GM19328 (cell line): ENCODE measurements around the gene C15orf61.

ENCODE experiments used
- ATAC-seq: cut with Tn5 transposase; IDR thresholded peaks from one replicate; pipeline ENCODE4 v1.9.1; 2021; ENCODE audit warnings: mild to moderate bottlenecking, moderate library complexity; ENCODE audit not compliant: unreplicated experiment

C15orf61 gene

DNA sequence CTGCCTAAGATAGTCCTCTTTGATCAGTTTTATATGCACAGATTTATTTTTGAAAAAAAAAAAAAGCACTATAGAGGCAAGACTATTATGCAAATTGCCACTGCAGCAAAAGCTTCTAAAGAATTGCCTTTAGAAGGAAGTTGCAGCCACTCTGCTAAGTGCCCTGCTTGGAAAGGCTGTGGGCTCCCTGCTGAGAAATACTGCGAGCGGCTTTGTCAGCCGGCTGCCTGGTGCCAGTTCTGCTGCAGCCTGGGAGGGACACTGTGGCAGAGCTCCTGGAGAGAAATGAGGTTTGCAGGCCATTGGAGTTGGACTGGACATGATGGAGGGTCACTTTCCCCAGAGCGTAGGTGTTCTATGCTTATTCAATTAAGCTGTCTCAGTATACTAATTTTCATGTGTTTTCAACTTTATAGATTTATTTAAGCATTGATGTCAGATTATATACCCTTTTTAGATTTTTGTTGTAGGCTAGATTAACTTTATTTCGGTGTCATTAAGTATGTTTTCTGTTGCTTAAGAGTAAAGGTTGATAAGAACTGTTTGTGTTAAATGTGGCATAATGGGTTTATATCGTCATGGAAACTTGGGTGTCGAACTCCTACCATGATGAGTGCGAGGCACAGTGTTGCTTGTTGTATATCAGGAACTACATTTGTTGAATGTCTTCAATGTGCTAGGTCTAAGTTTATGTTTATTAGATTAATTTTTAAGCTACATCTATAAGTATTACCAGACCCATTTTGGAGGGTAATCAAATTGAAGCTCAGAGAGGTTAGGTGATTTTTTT lies 28.1 kb downstream of the C15orf61 start:
- no peak for ATAC-seq

DNA sequence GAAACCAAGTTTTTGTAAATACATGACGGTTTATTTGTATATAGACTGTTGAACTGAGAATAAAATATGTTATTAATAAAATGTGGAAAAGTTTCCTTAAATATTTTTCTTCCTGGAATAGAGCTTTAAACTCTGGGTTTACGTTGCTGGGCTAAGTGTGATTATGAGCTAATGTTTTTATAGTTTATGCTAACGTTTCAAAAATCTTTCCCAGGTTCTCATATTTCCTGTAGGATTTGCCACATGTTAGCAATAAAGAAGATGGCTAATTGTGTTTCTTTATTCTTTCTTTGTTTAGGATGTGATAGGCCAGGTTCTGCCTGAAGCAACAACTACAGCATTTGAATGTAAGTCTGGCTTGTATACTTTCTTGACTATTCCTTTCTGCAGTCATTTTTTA lies 28.8 kb downstream of the C15orf61 start:
- no peak for ATAC-seq

DNA sequence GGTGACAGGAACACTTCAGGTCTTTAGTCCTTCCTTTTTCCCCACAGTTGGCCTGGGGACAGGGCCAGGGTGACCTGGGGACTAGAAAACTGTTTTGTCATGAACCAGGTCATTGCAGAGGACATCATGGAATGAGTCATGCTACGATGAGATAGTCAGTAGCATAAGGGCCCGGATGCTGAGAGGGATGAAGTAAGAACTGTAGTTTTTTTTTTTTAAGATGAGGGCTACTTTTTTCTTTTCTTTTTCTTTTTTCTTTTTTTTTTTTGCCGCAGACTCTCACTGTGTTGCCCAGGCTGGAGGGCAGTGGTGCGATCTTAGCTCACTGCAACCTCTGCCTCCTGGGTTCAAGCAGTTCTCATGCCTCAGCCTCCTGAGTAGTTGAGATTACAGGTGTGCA lies 29.6 kb downstream of the C15orf61 start:
- no peak for ATAC-seq

DNA sequence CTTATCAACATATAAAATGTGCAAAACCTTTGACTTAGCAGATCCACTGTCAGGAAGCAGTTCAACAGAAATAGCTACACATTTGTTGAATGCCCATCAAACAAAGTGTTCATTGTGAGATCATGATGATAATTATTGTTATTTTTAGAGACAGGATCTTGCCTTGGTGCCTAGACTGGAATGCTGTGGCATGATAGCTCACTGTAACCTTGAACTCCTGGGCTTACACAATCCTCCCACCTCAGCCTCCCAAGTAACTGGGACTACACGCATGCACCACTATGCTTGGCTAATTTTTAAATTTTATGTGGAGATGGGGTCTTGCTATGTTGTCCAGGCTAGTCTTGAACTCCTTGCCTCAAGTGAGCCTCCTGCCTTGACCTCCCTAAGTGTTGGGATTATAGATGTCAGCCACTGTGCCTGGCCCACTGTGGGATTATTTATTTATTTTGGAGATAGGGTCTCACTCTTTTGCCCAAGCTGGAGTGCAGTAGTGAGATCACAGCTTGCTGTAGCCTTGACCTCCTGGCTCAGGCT lies 30.3 kb downstream of the C15orf61 start:
- ATAC-seq, result no peak

DNA sequence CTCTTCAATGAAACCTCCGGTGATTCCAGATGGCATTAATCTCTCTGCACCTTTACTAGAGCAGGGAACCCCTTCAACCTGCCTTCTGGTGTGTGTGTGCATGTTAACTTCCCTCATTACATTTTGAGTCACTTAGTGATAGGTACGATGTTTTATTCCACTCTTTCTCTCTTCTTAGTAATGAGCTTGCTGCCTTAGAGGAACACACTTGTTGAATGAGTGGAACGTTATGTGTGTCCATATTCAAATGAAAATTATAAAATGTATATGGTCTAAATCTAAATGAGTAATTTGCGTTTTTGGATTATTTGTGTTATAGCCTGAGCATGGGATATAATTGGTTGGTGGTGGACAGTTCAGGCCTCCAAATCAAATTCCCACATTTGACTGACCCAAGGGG lies 33.6 kb downstream of the C15orf61 start:
- ATAC-seq, result no peak

DNA sequence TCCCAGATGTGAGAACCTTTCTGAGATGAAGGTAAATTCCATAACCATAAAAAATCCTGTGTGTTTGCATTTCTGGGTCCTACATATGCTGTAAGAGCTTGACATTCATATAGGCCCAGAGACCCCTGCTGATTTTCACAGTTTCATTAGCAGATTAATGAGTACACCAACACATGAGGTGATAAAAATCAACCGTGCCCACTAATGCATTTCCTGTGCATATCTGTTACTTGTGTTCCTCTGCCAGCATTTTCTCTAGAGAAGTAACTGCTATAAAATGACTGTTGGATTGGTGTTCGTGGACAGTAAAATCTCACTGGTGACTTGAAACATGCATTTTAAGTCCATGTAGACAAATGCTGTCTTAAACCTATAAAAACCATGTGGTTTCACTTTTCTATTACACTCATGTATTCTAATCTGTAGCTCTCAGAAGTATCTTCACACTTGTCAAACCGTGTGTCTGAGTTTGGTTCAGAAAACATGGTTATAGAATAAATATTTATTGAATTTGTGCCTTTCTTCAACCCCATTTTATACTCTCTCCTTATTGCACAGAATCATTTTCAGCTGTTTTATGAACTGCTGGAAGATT lies 36.1 kb downstream of the C15orf61 start:
- ATAC-seq, result no peak

DNA sequence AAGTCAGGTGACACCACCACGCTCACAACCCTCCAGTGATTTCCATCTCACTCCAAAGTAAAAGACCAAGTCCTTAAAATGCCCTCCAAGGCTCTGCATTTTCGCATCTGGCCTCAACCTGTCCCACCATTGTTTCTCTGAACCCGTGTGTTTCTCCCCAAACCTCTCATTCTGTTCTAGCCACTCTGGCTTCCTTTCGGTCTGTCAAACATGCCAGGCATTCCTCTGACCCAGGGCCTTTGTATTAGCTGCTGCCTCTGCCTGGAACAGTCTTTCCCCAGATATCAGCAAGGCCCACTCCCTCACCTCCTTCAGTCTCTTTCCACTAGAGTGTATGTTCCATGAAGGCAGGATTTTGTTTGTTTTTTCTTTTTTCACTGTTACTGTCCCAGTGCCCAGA lies 37.6 kb downstream of the C15orf61 start:
- no peak for ATAC-seq

DNA sequence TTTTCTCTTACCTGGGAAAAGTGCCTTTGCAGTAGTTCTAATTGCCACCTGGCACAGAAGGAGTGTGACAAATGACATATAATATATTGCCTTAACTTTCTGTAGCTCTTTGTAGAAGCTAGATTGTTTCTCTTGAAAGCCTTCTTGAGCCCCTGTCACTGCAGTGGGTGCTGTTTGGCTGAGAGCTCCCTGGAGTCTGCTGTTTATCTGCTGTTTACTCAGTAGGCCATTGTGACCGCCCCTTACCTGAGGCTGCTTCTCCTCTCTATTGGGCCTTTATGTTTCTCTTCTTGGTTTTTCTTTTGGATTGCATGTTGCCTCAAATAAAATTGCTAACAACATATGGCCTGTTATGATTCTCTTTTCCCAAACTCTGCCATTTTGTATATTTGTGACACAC lies 38.2 kb downstream of the C15orf61 start:
- no peak for ATAC-seq

DNA sequence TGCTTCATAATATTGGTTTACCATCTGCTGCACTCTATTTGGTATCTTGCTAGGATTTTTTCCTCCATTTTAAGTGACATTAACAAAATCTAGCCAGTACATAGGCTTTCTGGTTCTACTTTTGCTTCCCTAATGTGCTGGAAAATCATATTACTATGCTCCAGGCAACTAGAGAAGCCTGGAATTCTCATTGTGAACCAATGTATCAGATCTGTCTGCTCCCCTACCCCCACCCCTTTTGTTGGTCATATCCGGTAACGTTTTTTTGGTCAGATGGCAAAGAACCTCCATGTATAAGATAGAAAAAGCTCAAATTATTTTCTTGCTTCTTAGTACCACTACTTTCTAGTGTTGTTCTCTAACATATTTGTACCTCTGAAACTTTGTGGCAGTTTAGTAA lies 38.6 kb downstream of the C15orf61 start:
- no peak for ATAC-seq

DNA sequence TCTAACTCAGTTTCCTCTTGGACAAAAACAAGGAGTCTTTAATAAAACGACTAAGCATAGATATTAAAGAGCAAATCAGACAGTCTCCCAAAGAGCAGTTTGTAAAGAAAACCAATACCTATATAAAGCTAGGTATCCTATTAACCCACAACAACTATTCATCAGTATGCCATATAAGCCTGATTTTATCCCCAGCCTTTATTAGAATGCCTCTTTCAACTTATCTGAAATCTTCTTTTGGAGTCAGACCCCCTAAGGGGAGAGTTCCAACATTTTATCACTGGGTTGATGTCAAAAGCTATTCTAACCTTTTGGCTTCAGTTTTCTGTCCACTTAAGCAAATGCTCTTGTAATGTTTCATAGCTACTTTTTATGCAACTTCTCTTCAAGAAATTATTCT lies 39.4 kb downstream of the C15orf61 start:
- ATAC-seq, result no peak

DNA sequence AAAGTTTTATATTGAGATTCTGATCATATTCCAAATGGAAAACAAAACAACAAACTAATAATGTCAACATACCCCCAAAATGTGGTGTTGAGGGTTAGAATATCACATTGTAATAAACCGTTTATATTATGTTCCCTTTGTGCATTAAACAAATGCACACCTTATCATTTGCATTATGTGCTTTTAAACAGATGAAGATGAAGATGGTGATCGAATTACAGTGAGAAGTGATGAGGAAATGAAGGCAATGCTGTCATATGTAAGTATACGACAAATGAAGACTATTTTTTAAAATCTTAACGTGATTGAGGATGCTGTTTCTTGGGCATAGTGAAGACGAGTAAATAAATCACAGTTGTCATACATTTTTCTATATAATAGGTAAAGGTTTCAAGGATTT lies 42.2 kb downstream of the C15orf61 start:
- no peak for ATAC-seq

DNA sequence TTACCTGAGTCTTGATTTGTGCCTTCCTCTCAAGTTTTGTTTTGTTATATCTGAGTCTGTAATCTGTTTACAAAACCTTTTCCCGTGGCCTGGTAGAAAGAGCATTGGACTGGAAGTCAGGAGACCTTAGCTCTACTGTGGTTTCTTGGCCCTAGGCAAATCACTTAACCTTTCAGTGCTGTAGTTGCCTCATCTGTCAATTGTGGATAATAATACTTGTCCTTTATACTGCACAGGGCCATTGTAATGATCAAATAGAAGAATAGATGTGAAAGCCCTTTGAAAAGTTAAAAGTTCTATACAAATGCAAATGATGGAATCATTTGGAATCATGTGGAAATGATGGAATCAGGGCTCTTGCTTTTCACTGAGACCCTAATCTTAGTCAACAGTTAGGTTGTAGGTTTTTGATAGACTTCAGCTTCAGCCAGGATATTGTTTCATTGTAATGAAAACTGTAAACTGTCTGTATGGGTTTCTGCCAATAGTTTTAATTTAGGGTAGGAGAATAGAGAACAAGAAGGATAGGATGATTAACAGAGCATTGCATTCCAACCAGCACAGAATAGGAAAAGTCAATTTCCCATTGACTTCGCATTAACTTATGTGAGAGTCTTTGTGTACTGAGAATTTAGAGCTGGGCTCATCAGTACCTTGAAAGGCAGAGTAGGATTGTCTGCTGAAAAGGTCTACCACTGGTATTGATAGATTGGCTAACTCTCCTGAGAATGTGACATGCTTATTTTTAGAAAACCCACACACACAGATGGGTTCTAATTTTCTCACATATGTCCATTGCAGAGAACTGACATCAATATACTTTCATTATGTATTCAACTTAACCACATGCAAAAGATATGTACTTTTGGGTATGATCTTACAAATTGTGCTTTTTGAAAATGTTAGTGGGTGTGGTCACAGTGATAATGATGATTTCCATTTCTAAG lies 43.4 kb downstream of the C15orf61 start:
- ATAC-seq, result peak; percentile 87

DNA sequence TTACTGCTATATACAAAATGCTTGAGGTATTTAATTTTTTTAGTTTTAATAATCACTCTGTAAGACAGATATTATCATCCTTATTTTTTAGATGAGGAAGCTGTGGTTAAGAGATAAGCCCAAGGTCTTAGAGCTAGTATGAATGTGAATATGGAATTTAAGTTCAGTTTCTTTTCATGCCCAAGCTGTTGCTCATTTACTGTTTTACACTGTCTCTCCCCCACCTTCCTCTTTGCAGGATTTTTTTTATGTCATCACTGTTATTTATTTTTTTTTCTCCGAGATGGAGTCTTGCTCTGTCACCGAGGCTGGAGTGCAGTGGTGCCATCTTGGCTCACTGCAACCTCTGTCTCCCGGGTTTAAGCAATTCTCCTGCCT lies 44.0 kb downstream of the C15orf61 start:
- peak; percentile 26 for ATAC-seq

DNA sequence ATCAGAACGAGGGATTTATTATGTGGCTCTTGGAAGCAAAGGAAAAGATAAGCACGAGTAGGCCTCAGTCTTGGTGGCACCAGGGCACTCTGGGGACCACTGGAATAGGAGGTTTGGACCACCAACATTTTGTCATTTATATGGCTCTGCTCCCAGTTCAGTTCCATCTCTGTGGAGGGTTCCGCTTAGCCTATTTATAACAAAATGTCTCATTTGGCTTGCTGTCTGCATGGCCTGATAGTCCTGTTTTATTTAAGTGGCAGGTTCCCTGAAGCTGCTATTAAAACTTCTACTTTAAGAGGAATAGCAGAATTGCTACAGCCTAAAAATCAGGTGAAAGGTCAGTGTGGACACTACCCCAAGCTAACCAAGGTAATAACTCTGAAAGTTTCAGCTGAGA lies 48.7 kb downstream of the C15orf61 start:
- no peak for ATAC-seq

DNA sequence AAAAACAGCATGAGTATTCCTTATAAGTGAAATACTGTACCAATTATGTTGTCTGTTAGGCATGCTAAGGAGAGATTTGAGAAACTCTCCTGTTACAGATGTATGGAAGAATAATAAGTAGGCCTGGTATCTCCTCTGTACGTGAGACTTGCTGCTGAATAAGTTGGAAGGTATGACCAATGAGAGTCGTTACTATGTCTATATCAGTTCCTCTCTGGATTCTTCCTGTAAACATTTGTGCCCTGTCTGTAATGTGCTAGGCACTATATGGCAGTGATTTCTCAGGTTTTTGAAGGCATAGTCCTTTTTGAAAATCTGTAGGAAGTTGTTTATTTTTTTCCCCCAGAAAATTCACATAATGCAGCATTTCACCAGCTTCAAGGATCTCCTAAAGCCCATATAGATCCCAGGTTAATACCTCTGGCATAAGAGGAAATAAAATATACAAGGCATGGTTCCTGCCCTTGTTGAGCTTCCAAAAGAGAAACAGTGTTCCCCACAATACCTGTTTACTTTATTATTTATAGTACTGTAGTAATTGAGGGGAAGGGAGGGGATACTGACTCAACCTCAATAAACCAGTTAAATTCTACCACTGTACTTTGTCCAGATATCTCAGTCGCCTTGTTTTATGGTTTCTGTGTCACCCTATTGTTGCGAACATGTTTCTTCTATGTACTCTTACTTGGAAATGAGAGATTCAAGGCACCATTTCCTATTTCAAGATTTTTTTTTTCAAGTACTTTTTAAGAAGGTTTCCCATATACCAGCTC lies 50.1 kb downstream of the C15orf61 start:
- no peak for ATAC-seq

DNA sequence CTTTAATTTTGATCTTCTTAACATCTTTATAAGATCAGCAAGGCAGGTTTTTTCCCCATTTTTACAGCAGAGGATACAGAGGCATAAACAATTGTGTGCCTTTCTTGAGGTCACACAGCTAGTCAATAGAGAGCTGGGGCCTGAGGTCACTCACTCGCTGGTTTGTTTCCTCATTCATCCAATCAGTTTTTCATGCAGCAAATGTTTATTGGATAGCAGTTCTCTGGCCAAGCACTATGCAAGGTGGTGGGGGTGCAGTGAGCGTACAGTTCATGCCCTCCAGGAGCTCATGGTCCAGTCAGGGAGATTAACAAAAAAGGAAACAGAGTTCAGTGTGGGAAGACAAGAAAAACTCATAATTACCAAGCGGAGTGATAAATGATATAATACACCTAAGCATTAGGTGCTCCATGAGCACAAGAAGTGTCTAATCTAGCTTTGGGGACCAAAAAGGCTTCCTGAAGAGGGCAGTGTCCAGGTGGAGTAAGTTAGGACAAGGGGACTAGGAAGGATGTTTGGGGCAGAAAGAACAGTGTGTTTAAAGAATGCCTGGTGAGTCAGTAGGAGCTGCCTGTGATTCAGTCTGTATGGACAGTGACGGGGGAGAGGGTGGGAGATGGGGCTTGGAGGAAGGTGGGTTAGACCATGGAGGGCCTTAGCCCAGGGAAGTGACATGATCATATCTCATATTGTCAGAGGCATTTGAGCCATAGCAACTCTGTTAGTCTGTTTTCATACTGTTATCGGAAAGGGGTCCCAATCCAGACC lies 50.9 kb downstream of the C15orf61 start:
- ATAC-seq, result no peak

DNA sequence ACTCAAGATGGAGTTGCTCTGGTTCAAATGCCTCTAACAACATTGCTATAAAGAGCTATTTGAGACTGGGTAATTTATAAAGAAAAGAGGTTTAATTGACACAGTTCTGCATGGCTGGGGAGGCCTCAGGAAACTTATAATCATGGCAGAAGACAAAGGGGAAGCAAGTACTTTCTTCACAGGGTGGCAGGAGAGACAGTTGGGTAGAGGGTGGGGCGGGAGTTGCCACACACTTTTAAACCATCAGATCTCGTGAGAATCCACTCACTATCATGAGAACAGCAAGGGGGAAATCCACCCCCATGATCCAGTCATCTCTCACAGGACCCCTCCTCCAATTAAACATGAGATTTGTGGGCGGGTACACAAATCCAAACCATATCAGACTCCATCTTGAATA lies 52.3 kb downstream of the C15orf61 start:
- ATAC-seq, result no peak

DNA sequence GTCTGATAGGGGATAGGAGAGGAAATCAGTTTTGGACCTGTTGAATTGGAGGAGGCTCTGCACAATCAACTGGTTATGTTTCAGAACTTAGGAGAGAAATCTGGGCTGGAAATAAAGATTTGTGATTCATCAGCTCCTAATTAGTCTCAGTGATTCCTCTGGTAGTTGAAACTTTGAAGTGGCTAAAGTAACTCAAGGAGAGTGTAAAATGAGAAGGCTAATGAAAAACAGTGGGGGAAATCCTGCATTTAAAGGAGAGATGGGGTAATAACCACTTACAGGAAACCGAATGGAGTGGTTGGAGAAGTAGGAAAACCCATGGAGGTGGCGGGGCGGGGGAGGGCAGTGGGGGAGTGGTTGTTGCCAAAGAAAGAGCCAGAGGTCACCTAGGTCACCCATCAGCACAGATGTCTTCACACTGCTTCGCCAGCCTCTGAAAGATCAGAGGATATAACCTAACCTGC lies 54.1 kb downstream of the C15orf61 start:
- ATAC-seq, result no peak

DNA sequence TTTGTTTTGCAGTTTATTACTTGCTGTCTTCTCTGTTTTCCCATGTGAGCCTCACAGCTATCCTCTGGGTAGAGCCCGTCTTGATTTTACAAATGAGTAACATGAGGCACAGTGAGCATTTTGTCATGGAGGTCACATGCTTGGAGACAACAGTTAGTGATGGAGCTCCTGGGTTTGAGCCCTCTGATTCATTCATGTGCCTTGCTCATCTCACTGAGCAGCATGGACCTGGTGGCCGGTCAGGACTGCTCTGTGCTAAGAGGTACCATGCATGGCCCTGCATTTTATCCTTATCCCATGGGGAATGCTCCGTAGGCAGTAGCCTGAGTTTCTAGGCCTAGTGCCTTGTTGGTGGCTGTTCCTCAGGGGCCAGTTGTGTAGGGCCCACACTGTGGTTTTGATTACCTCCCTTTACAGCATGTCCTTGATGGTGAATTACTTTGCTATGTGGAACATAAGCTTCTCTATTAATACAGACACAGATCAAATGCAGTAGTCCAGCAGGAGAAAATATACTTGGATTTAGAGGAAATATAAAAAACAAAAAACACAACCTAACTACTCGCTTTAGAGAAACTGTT lies 57.2 kb downstream of the C15orf61 start:
- ATAC-seq, result no peak
